Tibial artery (tissue), 4 donors: ENCODE measurements around the gene RBM22.
A peak's percentile ranks its signal among the peaks of the same experiment; 100 is the strongest.
"Not testable (repeated sequence)": the region's sequence is repeated elsewhere in the genome, so short reads cannot be mapped to it uniquely, and the experiment has no call there.

Experiments
- DNase-seq, 2 donors: peaks; one replicate each; pipeline ENCODE4 v3.0.0-alpha.2; 2019
- H3K27ac ChIP-seq, 2 donors: fragments of 200-600 bp; sonication (generic) in 1 of 2; 1 replicate in 1 of 2; 2 replicates in 1 of 2; pipeline ENCODE4 v1.5.1; 2018 to 2019; ENCODE audit warnings: mild to moderate bottlenecking in 1 of 2
- H3K27me3 ChIP-seq, 2 donors: fragments of 200-600 bp; sonication (generic) in 1 of 2; one replicate each; pipeline versions ENCODE4 v1.5.1 to v1.6.0; 2016 to 2019
- H3K36me3 ChIP-seq, 3 donors: fragments of 200-600 bp; sonication (generic) in 2 of 3; one replicate each; pipeline ENCODE4 v1.5.1; 2016 to 2019; ENCODE audit warnings: mild to moderate bottlenecking in 2 of 3
- H3K4me1 ChIP-seq, 4 donors: fragments of 200-600 bp; sonication (generic) in 2 of 4; 1 replicate in 3 of 4; 2 replicates in 1 of 4; pipeline ENCODE4 v1.5.1; 2016 to 2019
- H3K4me3 ChIP-seq, 2 donors: fragments of 200-600 bp; sonication (generic) in 1 of 2; 1 replicate in 1 of 2; 2 replicates in 1 of 2; pipeline ENCODE4 v1.5.1; 2018 to 2019; ENCODE audit warnings: mild to moderate bottlenecking in 2 of 2
- H3K9me3 ChIP-seq, 3 donors: fragments of 200-600 bp; sonication (generic) in 1 of 3; one replicate each; pipeline ENCODE4 v1.5.1; 2016 to 2019
- intact Hi-C: fragments of 100-400 bp; cut with DNase I; formaldehyde crosslinking; loops from one replicate; pipeline ENCODE4 v1.15.0; 2023; ENCODE audit warnings: low total_unique reads
- TF ChIP-seq, protein P1 (sequence below), 2 experiments: fragments of 200-600 bp in 1 of 2; fragments of 450-650 bp in 1 of 2; IDR thresholded peaks; one replicate each; pipeline ENCODE4 v1.5.1; 2017 to 2019; ENCODE audit warnings: antibody characterized with exemption in 2 of 2, mild to moderate bottlenecking in 1 of 2, moderate library complexity in 1 of 2

Gene RBM22

DNA sequence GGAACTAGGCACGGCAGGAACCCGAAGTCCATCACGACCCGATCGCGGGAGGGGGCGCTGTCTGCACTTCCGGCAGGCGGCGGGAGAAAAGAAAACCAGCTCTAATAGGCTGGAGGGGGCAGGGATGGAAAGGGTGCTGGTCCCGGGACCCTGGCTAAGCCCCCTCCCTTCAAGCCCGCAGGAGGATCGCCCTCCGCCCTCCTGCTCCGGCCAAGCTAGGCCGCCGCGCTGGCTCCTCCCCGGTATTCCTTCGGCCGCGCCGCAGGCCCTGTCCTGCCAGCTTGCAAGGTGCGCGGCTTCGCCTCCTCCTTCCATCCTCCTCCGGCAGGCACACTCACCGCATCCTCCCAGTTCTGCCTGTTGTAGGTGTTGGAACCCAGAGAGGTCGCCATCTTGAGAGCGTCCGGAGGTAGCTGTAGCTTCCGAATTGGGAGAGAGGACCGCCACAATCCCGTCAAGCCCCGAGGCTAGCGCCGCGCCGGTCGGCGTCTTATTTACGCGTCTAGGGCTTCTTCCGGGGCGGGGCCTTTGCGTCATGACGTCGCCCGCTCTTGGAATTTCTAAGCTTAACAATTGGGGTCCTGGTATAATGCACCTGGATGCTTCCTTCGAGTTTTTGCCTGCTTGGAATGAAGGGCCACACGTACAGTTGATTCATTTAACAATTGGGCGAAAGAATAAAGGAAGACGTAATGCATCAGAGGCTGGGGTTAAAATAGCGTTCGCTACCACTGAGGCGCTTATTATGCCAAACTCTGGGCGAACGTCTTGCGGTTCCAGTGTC lies at the start of gene RBM22:
RBM22 (minus strand) TSS at position 469 of the 784 bp plus-strand sequence; CDS start at position 392, 77 bp downstream.
- no peaks in the 10 kb centered on the region for H3K27me3 ChIP-seq
- H3K4me3 ChIP-seq: peak within 1 kb of the TSS; percentile 91 to 100
- peaks cover 0 to 12% (median 11%) of the 10 kb centered on the region in 4 donors for H3K4me1 ChIP-seq
- peaks cover 30 to 32% (median 31%) of the 10 kb centered on the region in 3 donors for H3K36me3 ChIP-seq
- TF ChIP-seq, protein P1, sequence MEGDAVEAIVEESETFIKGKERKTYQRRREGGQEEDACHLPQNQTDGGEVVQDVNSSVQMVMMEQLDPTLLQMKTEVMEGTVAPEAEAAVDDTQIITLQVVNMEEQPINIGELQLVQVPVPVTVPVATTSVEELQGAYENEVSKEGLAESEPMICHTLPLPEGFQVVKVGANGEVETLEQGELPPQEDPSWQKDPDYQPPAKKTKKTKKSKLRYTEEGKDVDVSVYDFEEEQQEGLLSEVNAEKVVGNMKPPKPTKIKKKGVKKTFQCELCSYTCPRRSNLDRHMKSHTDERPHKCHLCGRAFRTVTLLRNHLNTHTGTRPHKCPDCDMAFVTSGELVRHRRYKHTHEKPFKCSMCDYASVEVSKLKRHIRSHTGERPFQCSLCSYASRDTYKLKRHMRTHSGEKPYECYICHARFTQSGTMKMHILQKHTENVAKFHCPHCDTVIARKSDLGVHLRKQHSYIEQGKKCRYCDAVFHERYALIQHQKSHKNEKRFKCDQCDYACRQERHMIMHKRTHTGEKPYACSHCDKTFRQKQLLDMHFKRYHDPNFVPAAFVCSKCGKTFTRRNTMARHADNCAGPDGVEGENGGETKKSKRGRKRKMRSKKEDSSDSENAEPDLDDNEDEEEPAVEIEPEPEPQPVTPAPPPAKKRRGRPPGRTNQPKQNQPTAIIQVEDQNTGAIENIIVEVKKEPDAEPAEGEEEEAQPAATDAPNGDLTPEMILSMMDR (IDR thresholded peaks at IDR 0.05): peak; percentile 50 to 66
- H3K27ac ChIP-seq: peak within 1 kb of the TSS; percentile 96 to 99
- no peaks in the 10 kb centered on the region for H3K9me3 ChIP-seq
- peak; percentile 95 for DNase-seq
- intact Hi-C loops: no loop called here

DNA sequence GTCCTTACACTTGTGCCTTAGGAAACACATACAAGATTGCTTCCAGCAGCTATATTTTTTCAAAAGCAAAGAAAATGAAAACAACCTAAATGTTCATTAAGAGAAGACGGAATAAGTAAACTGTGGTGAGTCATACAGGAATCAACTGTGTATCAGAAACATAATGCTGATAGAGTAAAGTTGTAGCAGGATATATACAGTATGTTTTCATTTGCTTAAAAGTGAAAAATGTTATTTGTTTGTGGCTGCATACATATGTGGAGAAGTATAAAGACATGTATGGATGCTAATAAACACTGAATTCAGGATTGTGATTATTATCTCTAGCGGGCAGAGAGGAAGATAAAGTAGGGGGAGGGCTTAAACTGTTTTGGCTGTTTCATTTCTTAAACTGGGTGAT lies 49.6 kb upstream of the RBM22 start:
- TF ChIP-seq, protein P1 (IDR thresholded peaks at IDR 0.05): no peak
- H3K27ac ChIP-seq: no peak overlapping the region
- H3K4me1 ChIP-seq: peaks cover 0 to 29% (median 15%) of the 10 kb centered on the region in 4 donors
- no peak overlapping the region for H3K4me3 ChIP-seq
- H3K36me3 ChIP-seq: peaks cover 44 to 49% (median 45%) of the 10 kb centered on the region in 3 donors
- H3K9me3 ChIP-seq: no peaks in the 10 kb centered on the region
- H3K27me3 ChIP-seq: no peaks in the 10 kb centered on the region
- intact Hi-C loops: no loop called here
- DNase-seq: no peak

DNA sequence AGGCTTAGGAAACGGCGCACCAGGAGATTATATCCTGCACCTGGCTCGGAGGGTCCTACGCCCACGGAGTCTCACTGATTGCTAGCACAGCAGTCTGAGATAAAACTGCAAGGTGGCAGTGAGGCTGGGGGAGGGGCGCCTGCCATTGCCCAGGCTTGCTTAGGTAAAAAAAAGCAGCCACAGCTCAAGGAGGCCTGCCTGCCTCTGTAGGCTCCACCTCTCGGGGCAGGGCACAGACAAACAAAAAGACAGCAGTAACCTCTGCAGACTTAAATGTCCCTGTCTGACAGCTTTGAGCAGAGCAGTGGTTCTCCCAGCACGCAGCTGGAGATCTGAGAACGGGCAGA lies 42.3 kb upstream of the RBM22 start:
- H3K9me3 ChIP-seq, intact Hi-C loops, DNase-seq, H3K27me3 ChIP-seq, H3K4me1 ChIP-seq, H3K27ac ChIP-seq, H3K4me3 ChIP-seq: not testable (repeated sequence)
- H3K36me3 ChIP-seq: peaks cover 10 to 34% (median 15%) of the 10 kb centered on the region in 3 donors

DNA sequence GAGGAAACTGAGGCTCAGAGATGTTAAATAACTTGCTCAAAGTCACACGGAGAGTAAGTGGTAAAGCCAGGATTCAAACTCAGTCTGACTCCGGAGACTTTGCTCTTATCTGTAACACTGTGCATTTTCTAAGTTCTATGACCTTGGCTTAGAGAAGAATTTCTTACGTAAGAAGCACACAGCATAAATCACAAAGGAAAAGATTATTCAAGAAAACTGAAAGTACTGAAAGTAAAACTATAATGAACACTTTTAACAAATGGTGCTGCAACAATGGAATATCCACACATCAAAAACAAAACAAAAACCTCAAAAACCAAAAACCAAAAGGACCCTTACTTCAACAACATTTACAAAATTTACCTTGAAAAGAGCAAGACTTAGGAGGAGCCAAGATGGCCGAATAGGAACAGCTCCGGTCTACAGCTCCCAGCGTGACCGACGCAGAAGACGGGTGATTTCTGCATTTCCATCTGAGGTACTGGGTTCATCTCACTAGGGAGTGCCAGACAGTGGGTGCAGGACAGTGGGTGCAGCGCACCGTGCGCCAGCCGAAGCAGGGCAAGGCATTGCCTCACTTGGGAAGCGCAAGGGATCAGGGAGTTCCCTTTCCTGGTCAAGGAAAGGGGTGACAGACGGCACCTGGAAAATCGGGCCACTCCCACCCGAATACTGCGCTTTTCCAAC lies 41.7 kb upstream of the RBM22 start:
- H3K4me1 ChIP-seq, H3K9me3 ChIP-seq, H3K27ac ChIP-seq, DNase-seq, H3K27me3 ChIP-seq, H3K4me3 ChIP-seq, intact Hi-C loops: not testable (repeated sequence)
- peaks cover 10 to 34% (median 15%) of the 10 kb centered on the region in 3 donors for H3K36me3 ChIP-seq

DNA sequence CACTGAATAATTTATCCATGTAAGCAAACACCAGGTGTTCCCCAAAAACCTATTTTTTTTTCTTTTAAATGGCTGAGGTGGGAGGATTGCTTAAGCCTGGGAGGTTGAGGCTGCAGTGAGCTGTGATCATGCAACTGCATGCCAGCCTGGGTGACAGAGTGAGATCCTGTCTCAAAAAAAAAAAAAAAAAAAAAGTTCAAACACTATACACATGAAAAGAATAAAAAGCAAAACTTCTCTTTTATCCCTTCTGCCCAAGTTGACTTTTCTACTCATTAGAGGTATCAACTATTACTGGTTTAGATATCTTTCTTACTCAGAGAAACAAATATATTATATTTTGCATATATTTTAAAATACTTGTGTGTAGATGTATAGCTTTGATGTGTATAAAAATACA lies 40.1 kb upstream of the RBM22 start:
- no peak overlapping the region for H3K4me3 ChIP-seq
- DNase-seq: no peak
- intact Hi-C loops: no loop called here

DNA sequence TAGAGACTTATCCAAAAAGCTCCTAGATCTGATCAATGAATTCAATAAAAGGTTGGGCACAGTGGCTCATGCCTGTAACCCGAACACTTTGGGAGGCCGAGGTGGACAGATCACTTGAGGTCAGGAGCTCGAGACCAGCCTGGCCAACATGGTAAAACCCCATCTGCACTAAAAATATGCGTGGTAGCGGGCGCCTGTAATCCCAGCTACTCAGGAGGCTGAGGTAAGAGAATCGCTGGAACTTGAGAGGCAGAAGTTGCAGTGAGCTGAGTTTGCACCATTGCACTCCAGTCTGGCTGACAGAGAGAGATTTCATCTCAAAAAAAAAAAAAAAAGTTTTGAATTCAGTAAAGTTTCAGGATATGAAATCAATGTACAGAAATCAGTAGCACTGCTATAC lies 38.0 kb upstream of the RBM22 start:
- Histone ChIP-seq H3K9me3 (no peaks in the 10 kb centered on the region), H3K36me3 (peaks cover 10 to 51% (median 29%) of the 10 kb centered on the region in 3 donors), H3K4me3 (no peak overlapping the region), H3K27me3 (no peaks in the 10 kb centered on the region), H3K4me1 (peaks cover 0 to 4% (median 0%) of the 10 kb centered on the region in 4 donors), H3K27ac (no peak overlapping the region)
- TF ChIP-seq, protein P1 (IDR thresholded peaks at IDR 0.05): no peak
- DNase-seq: no peak
- intact Hi-C loops: no loop called here

More for the DNA sequence above, 40.1 kb upstream of the RBM22 start:
- H3K27ac ChIP-seq: no peak overlapping the region
- H3K9me3 ChIP-seq: no peaks in the 10 kb centered on the region
- peaks cover 10 to 39% (median 21%) of the 10 kb centered on the region in 3 donors for H3K36me3 ChIP-seq
- TF ChIP-seq, protein P1 (IDR thresholded peaks at IDR 0.05): no peak
- no peaks in the 10 kb centered on the region for H3K27me3 ChIP-seq
- H3K4me1 ChIP-seq: peaks cover 0 to 4% (median 0%) of the 10 kb centered on the region in 4 donors
